HG03558 (cell line): Measurements from ENCODE around the gene PTPRN2.

Source experiments
- ATAC-seq: cut with Tn5 transposase; IDR thresholded peaks from one replicate; pipeline ENCODE4 v1.9.1; 2021; ENCODE audit warnings: moderate number of reproducible peaks; ENCODE audit not compliant: unreplicated experiment; ENCODE audit errors: extremely low read depth

The PTPRN2 gene

DNA sequence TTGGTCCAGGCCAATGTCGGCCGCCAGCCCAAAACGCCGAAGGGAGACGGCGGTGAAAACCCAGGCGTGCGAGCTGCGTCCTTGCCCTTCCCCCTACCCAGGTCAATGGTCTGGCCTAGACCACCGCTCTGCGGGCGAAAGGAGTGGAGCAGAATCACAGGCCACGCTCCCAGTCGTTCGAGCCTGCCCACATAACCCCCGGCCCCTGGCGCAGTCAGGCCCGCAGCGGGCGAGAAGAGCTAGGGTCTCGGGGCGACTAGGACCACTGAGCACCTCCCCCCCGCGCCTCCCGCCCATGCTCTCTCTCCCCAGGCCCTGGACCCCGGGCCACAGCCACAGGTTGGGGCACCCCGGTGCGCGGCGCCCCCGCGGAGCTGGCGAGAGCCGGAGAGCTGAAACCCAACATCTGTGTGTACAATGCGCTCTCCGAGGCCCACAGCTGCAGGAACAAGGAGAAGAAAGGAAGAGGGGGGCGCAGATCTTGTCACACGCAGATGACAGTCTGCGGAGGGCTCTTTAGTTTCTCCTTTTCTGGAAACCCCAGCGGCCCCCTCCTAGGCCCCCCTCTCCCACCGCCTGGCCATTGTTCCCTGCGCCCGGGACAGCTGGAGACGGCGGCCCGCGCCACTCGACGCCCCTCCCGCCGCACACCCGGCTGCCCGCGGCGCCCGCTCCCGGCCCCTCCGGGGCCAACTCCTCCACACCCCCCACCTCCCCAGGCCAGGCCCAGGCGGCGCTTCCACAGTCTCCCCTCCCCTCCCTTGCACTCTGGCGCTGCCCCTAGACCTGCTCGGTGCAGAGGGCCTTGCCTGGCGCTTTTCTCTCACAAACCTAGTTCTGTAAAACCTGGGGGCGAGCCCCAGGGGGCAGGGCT is 895.8 kb downstream of the PTPRN2 start:
- no peak for ATAC-seq

GRCh38 chr7:157690833-157691585 is 896.6 kb downstream of the PTPRN2 start:
- ATAC-seq = no peak

GRCh38 chr7:157690058-157690832 is 897.4 kb downstream of the PTPRN2 start:
- ATAC-seq = no peak

GRCh38 chr7:157689269-157690057 is 898.2 kb downstream of the PTPRN2 start:
- no peak for ATAC-seq

- ATAC-seq = no peak
Observed at GRCh38 chr7:157688533-157689268, 898.9 kb downstream of the PTPRN2 start.

DNA sequence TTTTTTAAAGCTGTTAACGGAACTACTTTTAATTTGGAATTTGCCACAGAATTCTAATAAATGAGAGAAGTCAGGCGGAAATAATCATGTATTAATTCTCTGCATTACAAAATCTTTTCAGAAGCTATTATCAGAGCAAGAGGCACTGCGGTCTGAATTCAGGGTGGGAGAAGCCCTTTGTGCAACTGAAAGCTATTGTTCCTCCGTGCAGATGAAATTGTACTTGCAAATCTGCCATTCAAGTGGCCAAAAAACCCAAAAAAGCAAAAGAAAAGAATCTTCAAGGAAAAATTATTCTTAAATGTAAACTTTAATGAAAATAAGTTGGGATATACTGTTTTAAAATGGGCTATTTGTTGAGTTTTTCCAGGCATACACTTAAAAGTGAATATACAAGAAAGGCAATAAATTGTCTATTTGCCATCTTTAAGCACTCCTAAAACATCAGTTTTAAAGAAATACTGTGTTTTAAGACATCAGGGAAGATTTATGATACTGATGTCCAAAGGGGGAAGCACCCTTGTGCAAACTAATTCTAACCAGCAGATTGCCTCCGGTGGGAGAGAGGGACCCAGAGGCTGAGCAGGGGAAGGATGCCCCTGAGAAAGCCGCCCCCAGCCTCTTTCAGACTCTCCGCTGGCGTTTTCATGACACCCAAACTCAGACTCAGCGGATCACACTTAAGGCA is 899.6 kb downstream of the PTPRN2 start:
- ATAC-seq = no peak

GRCh38 chr7:157687158-157687557 is 900.5 kb downstream of the PTPRN2 start:
- no peak for ATAC-seq

- ATAC-seq = no peak
Observed at GRCh38 chr7:157686285-157686894, 901.2 kb downstream of the PTPRN2 start.

GRCh38 chr7:157685430-157686284 is 902.0 kb downstream of the PTPRN2 start:
- ATAC-seq = no peak

DNA sequence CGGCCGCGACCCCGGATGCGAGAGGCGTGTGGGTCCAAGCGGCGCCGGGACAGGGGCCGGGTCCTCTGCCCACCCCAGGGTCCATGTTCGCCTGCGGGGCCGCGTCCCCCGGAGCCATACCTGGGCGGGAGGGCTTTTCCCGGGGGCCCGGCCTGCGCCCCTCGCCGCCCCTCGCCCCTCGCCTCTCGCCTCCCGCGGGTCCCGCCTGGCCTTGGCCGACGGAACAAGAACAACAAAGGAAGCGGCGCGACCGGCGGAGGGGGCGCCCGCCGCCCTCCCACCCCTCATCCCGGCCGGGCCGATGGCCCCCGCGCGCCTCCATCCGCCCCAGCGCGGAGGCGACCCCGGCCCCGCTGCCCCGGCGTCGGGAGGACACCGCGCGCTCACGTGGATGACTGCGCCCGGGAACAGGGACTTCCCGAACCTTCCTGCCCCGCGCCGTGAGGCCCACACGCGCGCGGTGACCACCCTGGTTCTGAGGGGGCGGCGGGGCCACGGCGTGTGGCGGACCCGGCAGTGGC is 902.7 kb downstream of the PTPRN2 start:
- ATAC-seq = no peak

- ATAC-seq = no peak
Observed at GRCh38 chr7:157684157-157684908, 903.3 kb downstream of the PTPRN2 start.

- no peak for ATAC-seq
Observed at GRCh38 chr7:157683747-157684156, 903.9 kb downstream of the PTPRN2 start.

DNA sequence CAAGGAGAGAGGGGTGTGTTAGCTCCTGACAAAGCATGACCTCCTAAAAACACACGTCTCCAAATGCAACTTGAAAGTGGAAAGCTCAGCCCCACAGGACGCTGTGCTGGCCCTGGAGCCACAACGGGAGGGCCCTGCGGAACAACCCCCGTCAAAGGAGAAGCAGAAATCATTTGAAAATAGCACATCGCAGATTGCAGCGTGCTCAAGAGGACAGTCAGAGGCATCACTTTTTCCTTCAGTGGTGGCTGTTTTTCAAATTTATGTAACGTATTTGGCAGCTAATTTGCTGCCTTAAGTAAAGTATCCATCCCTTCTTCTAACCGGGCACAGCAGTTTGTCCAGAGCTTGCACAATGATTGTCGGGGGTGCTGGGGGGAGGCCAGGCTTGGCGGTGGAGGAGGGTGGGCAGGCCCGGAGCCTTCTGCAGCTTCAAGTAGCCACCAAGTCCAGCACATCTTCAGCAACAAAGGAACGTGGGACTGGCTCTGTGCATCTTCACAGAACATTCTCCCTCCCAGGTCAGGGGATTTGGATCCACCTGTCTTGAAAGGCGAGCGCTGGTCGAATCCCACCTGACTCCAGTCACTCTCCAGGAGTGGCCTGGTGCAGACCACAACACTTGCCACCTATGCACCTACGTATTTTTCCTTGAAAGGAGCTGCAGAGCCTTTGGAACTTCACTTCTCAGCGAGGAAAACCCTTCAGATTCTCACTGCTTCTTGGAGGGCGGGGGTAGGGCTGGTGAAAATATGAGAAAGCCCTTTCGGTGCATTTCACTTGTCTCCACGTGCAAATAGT is 904.5 kb downstream of the PTPRN2 start:
- no peak for ATAC-seq

GRCh38 chr7:157682064-157682945 is 905.3 kb downstream of the PTPRN2 start:
- no peak for ATAC-seq

DNA sequence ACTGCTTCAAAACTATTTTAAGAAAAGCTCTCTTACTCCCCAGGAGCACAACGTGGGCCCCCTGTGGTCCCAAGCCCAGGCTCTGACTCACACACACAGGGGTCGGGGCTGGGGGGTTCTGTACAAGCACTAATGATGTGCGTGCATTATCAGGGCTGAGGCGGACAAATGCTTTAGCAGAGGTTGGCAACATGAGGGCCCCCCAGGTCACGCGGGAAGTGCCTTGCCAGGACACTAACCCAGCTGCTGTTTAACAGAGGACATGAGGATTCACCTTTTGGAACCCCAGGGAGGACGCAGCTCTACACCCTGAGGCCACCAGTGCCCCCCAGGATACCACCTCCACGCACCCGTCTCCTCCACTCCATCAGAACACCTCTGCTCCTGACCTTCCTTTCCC is 908.0 kb downstream of the PTPRN2 start:
- ATAC-seq = no peak
